LNCAP (cell line): Measurements from ENCODE around the gene RABGAP1.

Experiments used
- TF ChIP-seq, protein P1 (sequence below): fragments of 450-650 bp; IDR thresholded peaks from 2 replicates; pipeline ENCODE4 v1.5.1; 2017; ENCODE audit warnings: mild to moderate bottlenecking

The RABGAP1 gene

DNA sequence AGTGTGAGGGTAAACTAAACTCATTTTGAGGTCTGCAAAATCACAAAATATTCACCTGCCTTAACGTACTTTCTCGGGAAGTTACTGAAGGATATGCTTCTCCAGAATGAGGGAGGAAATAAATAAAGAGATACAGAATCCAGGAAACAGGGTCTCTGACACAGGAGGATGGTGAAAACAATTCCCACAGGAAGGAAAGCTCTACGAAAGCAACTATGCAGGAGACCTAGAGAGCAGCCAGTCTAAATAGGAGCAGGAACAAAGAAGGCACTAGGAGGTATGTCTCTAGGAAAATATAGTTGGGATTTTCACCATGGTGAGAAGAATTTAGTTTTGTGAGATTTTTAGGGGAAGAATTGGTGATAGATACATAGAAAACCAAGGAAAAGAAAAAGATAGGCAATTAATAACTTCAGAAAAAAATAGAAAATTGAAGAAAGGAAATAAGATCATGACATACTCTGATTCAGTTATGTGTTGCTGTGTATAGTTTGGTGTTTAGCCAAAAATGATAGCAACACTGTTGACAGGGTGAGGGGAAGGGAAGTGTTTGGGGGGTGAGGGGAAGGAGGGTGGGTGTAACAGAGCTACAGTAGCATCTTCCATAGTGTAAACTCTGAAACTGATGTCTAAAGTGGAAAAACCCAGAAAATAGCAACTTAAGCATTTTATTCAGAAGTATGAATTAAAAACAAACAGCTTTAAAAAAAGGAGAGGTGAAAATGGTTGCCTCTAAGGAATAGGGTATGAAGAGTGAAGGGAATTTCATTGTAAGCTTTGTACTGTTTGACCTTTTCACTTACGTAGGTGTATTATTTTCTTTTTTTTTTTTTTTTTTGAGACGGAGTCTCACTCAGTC, 102.5 kb downstream of the RABGAP1 start:
- TF ChIP-seq, protein P1, sequence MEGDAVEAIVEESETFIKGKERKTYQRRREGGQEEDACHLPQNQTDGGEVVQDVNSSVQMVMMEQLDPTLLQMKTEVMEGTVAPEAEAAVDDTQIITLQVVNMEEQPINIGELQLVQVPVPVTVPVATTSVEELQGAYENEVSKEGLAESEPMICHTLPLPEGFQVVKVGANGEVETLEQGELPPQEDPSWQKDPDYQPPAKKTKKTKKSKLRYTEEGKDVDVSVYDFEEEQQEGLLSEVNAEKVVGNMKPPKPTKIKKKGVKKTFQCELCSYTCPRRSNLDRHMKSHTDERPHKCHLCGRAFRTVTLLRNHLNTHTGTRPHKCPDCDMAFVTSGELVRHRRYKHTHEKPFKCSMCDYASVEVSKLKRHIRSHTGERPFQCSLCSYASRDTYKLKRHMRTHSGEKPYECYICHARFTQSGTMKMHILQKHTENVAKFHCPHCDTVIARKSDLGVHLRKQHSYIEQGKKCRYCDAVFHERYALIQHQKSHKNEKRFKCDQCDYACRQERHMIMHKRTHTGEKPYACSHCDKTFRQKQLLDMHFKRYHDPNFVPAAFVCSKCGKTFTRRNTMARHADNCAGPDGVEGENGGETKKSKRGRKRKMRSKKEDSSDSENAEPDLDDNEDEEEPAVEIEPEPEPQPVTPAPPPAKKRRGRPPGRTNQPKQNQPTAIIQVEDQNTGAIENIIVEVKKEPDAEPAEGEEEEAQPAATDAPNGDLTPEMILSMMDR: no peak

DNA sequence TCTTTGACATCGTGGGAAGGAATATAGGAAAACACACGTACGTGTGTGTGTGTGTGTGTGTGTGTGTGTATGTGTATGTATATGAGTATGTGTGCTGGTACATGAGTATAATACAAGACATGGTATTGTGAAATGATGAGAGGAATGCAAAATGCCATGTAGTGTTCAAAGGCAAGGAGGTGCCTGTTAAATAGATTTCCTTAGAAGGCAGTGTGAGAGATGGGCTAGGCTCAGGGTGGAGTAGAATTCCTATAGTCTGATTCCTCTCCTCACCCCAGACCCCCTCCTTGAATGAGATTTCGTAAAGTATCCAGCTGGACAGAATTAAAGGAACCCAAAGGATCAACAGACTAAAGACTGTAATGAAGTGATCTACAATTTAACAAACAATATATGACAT, 103.8 kb downstream of the RABGAP1 start:
- TF ChIP-seq, protein P1: no peak

DNA sequence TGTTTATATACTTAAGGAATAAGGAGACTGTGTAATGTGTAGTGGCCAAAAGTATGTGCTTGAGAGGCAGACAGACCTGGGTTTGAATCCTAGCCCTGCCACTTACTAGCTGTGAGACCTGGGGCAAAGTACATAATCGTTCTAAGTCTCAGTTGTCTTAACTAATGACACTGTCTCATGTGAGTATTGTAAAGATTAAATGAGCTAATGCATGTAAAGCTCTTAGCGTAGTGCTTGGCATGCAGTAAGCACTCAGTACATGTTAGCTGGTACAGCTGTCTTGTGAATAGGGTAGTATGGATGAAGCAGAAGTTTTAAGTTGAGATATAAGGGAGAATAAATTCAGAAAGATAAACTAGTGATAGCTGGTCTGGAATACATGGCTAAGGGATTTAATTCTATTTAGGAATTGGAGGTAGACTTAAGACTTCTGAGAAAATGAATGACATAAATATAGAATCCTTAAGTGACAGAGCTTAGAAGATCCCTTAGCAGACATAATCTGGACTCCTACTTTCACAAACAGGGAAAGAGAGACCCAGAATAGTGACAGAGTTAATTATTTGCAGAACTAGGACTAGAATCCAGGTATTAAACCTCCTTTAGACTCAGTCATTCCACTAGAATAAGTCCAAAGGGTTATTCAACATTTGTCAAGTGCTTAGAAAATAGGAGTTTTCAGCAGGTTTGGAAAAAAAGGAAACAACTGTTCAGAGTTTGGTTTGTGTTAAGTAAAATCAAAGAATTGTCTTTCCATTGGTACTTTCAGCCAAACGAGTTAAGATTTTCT, 105.8 kb downstream of the RABGAP1 start:
- TF ChIP-seq, protein P1: no peak

DNA sequence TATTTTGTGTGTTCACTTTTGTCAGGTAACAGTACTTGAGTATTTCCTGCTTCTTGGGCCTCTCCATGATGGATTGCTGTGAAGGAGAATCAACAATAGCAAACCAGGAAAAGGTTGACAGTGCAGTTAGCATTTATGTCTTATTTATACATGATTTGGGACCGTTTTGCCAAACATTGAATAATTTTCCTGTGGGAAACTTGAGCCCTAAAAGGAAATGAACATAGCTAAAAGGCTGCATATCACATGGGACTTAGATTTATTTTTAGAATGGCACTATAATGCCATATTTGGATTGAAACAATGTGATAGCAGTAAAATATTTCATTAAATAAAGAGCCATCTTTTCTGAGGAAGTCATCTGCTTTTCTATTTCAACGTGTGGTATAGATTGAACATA, 107.9 kb downstream of the RABGAP1 start:
- TF ChIP-seq, protein P1: no peak

DNA sequence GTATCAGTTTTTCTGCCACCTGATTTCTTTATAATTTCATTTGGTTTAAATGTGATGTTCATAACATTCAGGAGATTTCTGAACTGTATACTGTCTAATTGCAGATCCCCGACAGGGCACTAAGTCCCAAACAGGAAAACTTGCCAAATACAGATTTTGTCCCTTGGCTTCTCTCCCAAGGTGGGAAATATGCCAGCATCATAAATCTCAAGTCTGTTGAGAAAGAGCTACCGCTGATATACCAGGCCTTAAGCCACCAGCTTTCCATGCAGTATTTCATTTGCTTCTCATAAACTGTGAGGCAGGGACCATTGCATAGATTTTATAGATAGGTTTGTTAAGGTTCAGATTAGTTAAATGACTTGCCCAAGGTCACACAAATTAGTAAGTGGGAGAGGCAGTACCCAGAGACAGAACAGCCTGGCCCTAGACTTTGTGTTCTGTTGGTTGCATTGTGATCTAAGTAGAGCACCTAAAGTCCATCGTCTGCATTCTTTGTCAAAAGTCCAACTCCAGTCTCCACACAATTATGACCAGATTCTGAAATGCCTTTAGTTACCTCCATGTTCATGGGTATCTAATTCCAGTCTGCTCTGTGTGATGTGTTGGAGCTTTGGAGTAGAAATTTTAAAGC, 108.9 kb downstream of the RABGAP1 start:
- TF ChIP-seq, protein P1: no peak

DNA sequence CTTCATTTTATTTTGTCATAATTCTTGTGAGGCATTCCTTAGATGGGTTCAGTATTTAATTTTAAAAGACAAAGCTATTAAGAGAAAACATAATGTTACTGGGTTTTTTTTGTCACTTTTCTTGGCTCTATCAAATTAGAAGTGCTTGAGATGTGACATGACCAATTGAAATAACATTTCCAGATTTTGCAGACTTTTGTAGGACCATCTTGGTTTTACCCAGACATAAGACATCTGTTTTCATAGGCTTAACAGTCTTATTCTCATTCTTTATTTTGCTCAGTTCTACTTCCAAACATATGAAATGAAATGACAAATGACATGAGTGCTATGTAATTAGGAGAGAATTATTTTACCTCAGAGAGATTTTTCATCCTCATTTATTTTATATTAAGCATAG, 112.2 kb downstream of the RABGAP1 start:
- TF ChIP-seq, protein P1: no peak

DNA sequence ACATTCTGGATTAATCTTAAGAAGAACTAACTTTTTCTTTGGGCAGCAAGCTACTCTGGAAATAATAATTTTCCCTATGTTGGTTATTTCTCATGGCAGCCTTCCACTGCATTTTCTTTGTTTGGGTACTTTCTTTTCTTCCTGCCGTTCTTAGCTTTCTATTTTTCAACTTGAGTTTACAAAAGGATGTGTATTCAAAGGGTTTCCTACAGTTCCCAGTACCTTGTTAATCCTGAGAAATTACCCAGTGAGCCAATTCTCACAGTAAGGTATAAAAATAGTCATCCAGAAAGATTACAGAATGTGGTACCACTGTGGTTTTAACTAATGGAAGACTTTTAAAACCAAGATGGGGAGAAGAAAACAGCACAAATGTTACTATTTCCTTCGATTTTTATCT, 112.9 kb downstream of the RABGAP1 start:
- TF ChIP-seq, protein P1: no peak
